ENCODE measurements around the gene RBP3.
A peak's percentile ranks its signal among the peaks of the same experiment; 100 is the strongest.

The RBP3 gene

GRCh38 chr10:47359626-47360418 is 11.7 kb downstream of the RBP3 start:
- DNase-seq: no peak

GRCh38 chr10:47360419-47361040 is 12.4 kb downstream of the RBP3 start:
- no peak for DNase-seq

- DNase-seq: peak; percentile 19
Observed at GRCh38 chr10:47361293-47361692, 13.1 kb downstream of the RBP3 start.

GRCh38 chr10:47362199-47362598 is 14.0 kb downstream of the RBP3 start:
- DNase-seq: no peak

GRCh38 chr10:47363781-47364180 is 15.6 kb downstream of the RBP3 start:
- no peak for DNase-seq

- DNase-seq: no peak
Observed at GRCh38 chr10:47364366-47364765, 16.2 kb downstream of the RBP3 start.

GRCh38 chr10:47364911-47365310 is 16.7 kb downstream of the RBP3 start:
- DNase-seq: no peak

- DNase-seq: no peak
Observed at GRCh38 chr10:47365431-47366180, 17.4 kb downstream of the RBP3 start.

- DNase-seq: no peak
Observed at GRCh38 chr10:47366181-47366631, 18.0 kb downstream of the RBP3 start.

GRCh38 chr10:47366731-47367460 is 18.7 kb downstream of the RBP3 start:
- no peak for DNase-seq

- no peak for DNase-seq
Observed at GRCh38 chr10:47367646-47368045, 19.5 kb downstream of the RBP3 start.

GRCh38 chr10:47368431-47369180 is 20.4 kb downstream of the RBP3 start:
- no peak for DNase-seq

GRCh38 chr10:47369251-47369894 is 21.2 kb downstream of the RBP3 start:
- DNase-seq: no peak

GRCh38 chr10:47370015-47370767 is 22.0 kb downstream of the RBP3 start:
- no peak for DNase-seq

- DNase-seq: no peak
Observed at GRCh38 chr10:47370878-47371277, 22.7 kb downstream of the RBP3 start.

- DNase-seq: no peak
Observed at GRCh38 chr10:47371629-47372485, 23.7 kb downstream of the RBP3 start.

GRCh38 chr10:47372726-47373125 is 24.6 kb downstream of the RBP3 start:
- no peak for DNase-seq

GRCh38 chr10:47374611-47375536 is 26.7 kb downstream of the RBP3 start:
- DNase-seq: peak; percentile 60

All from fibroblast of upper back skin (primary cell).